Panc1 (cell line): ENCODE results near the gene LYSMD3. TPM values are rescaled to one million over a fixed set of nuclear protein-coding genes. Genes with fewer than 3 reads are reported as not detected.

ENCODE experiments used
- ATAC-seq: fragments of 200-7000 bp; cut with Tn5 transposase; 2 replicates; pipeline ENCODE4 v1.9.1; 2020; ENCODE audit warnings: mild to moderate bottlenecking, moderate library complexity
- BruUV-seq: library from RNA; stranded (reverse); fragments of 400-500 nt; replicated peaks from 2 replicates; lab custom pipeline; 2021; lab: Mats Ljungman, UMichigan
- CTCF ChIA-PET: fragments of 300-600 bp; sonication (Branson Sonifier 250); formaldehyde crosslinking; loops from one replicate; lab custom pipeline; 2022; ENCODE audit warnings: antibody characterized with exemption; lab: Charles Lee
- POLR2A ChIA-PET: fragments of 300-600 bp; sonication (Branson Sonifier 250); formaldehyde crosslinking; loops from one replicate; lab custom pipeline; 2022; ENCODE audit warnings: antibody characterized with exemption; lab: Charles Lee
- DNase-seq: peaks from one replicate; pipeline ENCODE4 v3.0.0-alpha.2; 2010; ENCODE audit warnings: low read depth, low spot score
- H3K27ac ChIP-seq: 2 replicates; pipeline ENCODE4 v1.5.1; 2011; ENCODE audit warnings: mild to moderate bottlenecking, low read length, inconsistent platforms
- H3K27me3 ChIP-seq: fragments of 200-500 bp; sonication (Bioruptor generic); 2 replicates; pipeline ENCODE4 v1.6.0; 2014; ENCODE audit warnings: low read length, inconsistent platforms; ENCODE audit not compliant: control insufficient read depth, insufficient read depth
- H3K36me3 ChIP-seq: fragments of 200-500 bp; sonication (Bioruptor generic); 2 replicates; pipeline ENCODE4 v1.5.1; 2014; ENCODE audit warnings: inconsistent platforms, mild to moderate bottlenecking, low read length, moderate library complexity; ENCODE audit not compliant: control insufficient read depth, insufficient read depth
- H3K4me1 ChIP-seq: 2 replicates; pipeline ENCODE4 v1.5.1; 2011; ENCODE audit warnings: inconsistent platforms, mild to moderate bottlenecking, low read length, moderate library complexity; ENCODE audit not compliant: control insufficient read depth, insufficient read depth
- H3K4me3 ChIP-seq, 2 experiments: 2 replicates each; pipeline ENCODE4 v1.5.1; 2011 to 2012; ENCODE audit warnings: low read depth in 2 of 2, low read length in 2 of 2, mild to moderate bottlenecking in 2 of 2, inconsistent platforms in 1 of 2, moderate library complexity in 1 of 2
- H3K9me3 ChIP-seq: fragments of 200-500 bp; sonication (Bioruptor generic); 2 replicates; pipeline ENCODE4 v1.5.1; 2014; ENCODE audit warnings: low read depth, mild to moderate bottlenecking, inconsistent platforms, low read length, moderate library complexity; ENCODE audit not compliant: control insufficient read depth, insufficient read depth
- CTCF ChIP-seq: fragments of 450-650 bp; IDR thresholded peaks from 2 replicates; pipeline ENCODE4 v1.5.1; 2017; ENCODE audit warnings: mild to moderate bottlenecking
- POLR2AphosphoS5 ChIP-seq: IDR thresholded peaks from 2 replicates; pipeline ENCODE4 v1.6.1; 2012; ENCODE audit warnings: mild to moderate bottlenecking, low read depth, low read length, moderate library complexity
- REST ChIP-seq, 2 experiments: IDR thresholded peaks; 2 replicates each; pipeline ENCODE4 v1.6.1; 2011 to 2012; ENCODE audit warnings: low read depth in 2 of 2, control low read depth in 1 of 2, low read length in 1 of 2, mild to moderate bottlenecking in 1 of 2, moderate library complexity in 1 of 2; ENCODE audit not compliant: insufficient read depth in 1 of 2
- SIN3A ChIP-seq: IDR thresholded peaks from 2 replicates; pipeline ENCODE4 v1.6.1; 2012; ENCODE audit warnings: low read depth, mild to moderate bottlenecking, low read length, moderate library complexity, borderline replicate concordance; ENCODE audit not compliant: insufficient read depth
- TCF7L2 ChIP-seq: IDR thresholded peaks from 2 replicates; pipeline ENCODE4 v1.6.1; 2011; ENCODE audit warnings: mild to moderate bottlenecking, low read depth, low read length, inconsistent platforms
- in situ Hi-C: cut with HindIII; loops from 2 replicates; pipeline ENCODE4 v1.10.0; 2016; ENCODE audit warnings: low sequenced_read_pairs, low pct_unique_long_range_greater_than_20kb
- intact Hi-C: fragments of 100-400 bp; cut with micrococcal nuclease; formaldehyde crosslinking; loops from one replicate; pipeline ENCODE4 v1.10.0; 2022; ENCODE audit not compliant: unreplicated experiment
- total RNA-seq: library from RNA; stranded (reverse); gene quantifications from one replicate; pipeline ENCODE4 v1.2.1, GENCODE V29; 2021; ENCODE audit not compliant: unreplicated experiment

Gene LYSMD3
- total RNA-seq, 1 experiment from 2014 or later = 16.0 TPM

- no peaks in the 10 kb centered on the region for H3K4me1 ChIP-seq
- no peak overlapping the region for H3K4me3 ChIP-seq
- no peaks in the 10 kb centered on the region for H3K9me3 ChIP-seq
- no peak overlapping the region for H3K27ac ChIP-seq
- BruUV-seq = no TSS peak
- CTCF ChIA-PET = interaction anchor here (0.5 kb wide), 1 partner anchor 103 kb away, joined by 5 read pairs; no protein-coding TSS in a partner anchor
- no peak for ATAC-seq
- in situ Hi-C loops = no loop called here
- POLR2A ChIA-PET = no interaction called here
- H3K27me3 ChIP-seq = peaks cover 20% of the 10 kb centered on the region
- H3K36me3 ChIP-seq = no peaks in the 10 kb centered on the region
- TF ChIP-seq SIN3A (no peak), REST (IDR thresholded peaks at IDR 0.05; ENCODE audit: insufficient read depth in 1 of 2, low read depth in 2 of 2, low read length in 1 of 2) (no peak), TCF7L2 (no peak), CTCF (no peak), POLR2AphosphoS5 (no peak)
- no peak for DNase-seq
- intact Hi-C loops = no loop called here
Measured at GRCh38 chr5:90542827-90543519, 13.6 kb upstream of the LYSMD3 start.

GRCh38 chr5:90534922-90535321, 5.5 kb upstream of the LYSMD3 start:
- peaks cover 4% of the 10 kb centered on the region for H3K4me1 ChIP-seq
- TF ChIP-seq SIN3A (no peak), CTCF (no peak), REST (IDR thresholded peaks at IDR 0.05; ENCODE audit: insufficient read depth in 1 of 2, low read depth in 2 of 2, low read length in 1 of 2) (no peak), POLR2AphosphoS5 (no peak), TCF7L2 (no peak)
- in situ Hi-C loops (no loop called here), intact Hi-C loops (no loop called here)
- ChIA-PET POLR2A (no interaction called here), CTCF (no interaction called here)
- no peak overlapping the region for H3K4me3 ChIP-seq
- H3K9me3 ChIP-seq = no peaks in the 10 kb centered on the region
- DNase-seq (no peak), ATAC-seq (no peak)
- BruUV-seq = no TSS peak
- no peak overlapping the region for H3K27ac ChIP-seq
- H3K27me3 ChIP-seq = peaks cover 28% of the 10 kb centered on the region
- H3K36me3 ChIP-seq = no peaks in the 10 kb centered on the region
